HG03575 (cell line): Measurements from ENCODE around the gene FLOT1.

Source experiments
- ATAC-seq: cut with Tn5 transposase; IDR thresholded peaks from one replicate; pipeline ENCODE4 v1.9.1; 2021; ENCODE audit not compliant: unreplicated experiment, insufficient number of reproducible peaks, low FRiP score; ENCODE audit errors: extremely low read depth

Gene FLOT1

GRCh38 chr6:30686009-30686907 lies 56.2 kb downstream of the FLOT1 start, which contains the start of gene PPP1R18:
Gene PPP1R18 (minus strand): TSS chr6:30686645. CDS start chr6:30686018, 627 bp downstream.
- ATAC-seq = no peak

DNA sequence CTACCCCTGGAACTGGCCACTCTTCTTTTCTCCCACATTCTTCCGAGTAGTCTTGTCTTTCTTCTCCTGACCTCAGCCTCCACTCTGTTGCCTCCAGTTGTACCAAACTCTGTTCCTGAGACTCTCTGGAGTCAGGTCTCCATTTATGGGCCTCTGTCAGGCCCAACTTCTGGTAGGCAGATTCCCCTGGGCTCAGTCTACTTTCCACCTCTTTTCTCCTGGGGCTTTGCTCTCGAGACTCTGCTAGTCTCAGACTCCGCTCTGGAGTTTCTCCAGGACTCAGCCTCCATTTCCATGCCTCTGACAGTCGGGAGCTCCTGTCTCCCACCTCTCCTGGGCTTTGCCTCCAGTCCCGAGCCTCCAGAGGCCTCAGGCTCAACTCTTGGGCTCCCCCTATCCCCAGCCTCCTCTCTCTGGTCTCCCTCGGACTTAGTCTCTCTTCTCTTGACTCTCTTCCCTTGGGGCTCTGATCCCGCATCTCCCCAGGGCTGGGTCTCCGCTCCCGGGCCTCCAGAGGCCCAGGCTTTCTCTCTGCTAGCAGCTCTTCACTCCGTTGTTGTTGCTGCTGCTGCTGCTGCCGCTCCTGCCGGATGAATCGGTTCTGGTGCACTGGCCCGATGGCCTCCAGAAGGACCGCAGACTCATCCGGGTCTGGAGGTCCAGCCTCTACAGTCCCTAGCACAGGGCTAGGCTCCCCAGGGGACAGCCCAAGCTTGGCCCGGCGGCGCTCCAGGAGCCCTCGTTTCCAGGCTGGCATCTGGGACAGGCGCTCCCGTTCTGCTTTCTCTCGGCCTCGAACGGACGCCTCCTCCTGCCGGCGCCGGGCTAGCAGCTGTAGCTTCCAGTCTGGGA lies 57.1 kb downstream of the FLOT1 start:
- no peak for ATAC-seq

GRCh38 chr6:30684386-30685156 lies 57.9 kb downstream of the FLOT1 start:
- ATAC-seq = no peak

DNA sequence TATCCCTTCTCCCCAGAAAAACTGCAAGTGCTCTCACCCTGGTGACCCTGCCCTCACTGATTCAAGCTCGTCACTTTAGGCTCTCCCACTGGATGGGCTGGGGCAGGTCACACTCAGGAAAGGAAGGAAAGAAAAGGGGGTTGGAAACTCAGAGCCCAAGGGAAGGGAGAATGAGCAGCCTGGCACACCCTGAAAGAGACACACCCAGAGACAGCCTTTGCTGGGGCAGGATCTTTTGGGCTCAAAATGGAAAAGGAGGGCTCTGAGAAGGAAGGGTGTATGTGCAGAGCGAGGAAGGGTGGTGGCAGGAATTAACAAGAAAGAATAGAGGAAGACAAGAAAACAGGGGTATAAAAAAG lies 58.5 kb downstream of the FLOT1 start:
- ATAC-seq = no peak

DNA sequence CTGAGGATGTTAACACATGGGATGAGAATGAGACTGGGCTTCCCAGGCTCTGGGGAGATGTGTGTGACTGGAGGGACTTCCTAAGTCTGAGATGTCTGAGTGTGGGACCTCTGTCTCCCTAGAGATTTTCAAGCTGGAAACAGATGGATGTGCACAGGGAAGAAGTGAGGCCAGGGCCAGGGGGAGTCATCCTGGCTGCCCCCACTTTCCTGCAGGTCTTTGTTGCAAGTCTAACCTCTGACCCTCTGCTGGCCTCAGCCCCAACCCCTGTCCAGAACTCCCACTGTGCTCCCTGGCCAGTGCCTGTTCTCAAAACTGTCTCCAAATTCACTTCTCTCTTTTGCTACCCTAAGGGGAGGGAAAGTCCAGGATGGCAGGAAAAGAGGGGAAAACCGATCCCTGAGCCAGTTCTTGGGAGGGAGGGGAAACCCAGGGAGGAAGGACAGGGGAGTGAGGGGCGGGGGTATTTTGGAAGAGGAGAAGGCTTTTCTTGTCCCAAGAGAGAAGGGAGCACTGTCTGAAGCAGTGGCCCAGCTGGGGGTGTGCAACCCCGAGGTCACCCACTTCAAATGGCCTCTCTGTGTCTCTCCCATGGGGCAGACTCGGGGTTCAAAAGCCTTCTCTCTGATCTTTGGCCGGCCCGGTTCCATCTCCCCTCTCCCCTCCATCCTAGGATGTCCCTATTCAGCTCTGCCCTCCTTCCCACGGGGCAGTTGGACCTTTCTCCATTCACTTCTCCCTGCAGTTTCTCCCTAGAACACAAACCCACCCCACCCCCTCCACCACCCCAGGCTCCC lies 59.1 kb downstream of the FLOT1 start:
- no peak for ATAC-seq

DNA sequence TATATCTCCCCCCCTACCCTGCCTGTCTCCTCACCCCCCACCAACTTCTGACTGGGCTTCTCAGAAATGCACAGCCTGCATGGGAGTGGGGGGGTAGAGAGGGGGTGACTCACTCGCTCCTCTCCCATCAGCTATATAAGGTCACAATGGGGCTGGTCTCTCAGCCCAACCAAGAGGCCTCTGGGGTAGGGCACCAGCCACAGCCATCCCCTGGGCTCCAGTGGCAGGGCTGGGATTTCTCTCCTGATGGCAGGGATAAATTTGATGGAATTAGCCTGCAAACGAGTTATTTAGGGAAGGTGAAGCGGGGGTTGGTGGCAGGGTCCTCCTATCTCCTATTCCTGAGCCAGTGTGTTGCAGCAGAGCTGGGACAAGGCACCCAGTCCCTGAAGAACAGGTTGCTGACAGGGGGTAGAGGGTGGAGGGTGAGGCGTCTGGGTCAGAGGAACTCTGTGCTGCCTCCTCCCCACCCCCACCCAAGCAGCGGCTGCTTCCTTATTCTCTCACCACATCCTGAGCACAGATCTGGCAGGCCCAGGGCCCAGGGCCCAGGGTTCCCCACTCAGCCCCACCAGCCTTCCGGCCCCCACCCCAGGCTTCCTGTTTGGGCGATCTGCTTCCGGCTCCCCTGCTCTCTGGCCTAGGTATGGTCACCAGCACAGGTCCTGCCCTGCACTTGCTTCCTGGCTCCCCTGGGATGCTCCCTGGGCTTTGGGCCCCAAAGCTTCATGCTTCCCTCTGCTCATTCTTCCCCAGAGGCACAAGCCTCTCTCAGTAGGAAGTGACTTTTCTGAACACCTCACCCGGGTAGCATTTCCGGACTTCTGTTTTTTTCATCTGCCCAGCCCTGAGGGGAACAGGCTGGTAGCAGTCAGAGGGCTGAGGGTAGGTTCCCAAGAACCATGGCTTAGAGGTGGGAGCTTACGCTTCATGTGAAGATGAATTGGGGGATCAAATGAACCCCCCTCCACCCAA lies 60.1 kb downstream of the FLOT1 start:
- no peak for ATAC-seq

- no peak for ATAC-seq
Observed at GRCh38 chr6:30681766-30682142, 60.7 kb downstream of the FLOT1 start.

GRCh38 chr6:30679765-30680535 lies 62.5 kb downstream of the FLOT1 start:
- no peak for ATAC-seq

DNA sequence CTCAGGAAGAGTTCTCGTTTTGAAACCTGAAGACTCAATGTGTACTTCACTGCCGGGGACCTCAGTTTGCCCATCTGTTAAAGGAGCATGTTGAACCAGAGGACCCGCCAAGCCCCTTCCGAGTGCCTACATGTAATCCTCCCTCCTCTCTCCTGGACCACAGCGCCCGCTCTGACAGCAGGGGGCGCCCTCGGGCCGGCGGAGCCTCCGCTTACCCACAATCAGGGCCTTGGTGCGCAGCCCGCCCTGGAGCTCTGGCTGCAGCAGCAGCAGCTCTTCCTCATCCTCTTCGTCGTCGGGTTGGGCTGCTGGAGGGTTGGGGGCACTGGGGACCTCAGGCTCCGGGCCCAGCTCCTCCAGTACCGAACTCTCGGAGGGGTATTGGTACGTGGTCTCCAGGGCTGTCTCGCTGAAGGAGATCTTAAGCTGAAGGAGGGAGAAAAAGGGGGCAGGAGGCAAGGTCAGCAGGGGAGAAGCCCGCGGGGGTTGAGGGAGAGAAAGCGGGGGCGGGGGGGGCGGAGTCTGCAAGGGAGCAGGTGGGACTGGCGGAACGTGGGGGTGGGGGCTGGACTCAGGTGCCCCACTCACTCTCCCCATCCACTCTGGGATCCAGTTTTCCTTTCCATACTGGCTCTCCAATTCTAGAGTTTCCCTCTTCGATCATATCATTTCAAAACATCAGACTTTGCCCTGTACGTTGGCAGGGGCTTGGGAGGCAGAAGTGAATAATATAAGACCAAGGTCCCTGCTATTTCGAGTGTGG lies 63.3 kb downstream of the FLOT1 start:
- ATAC-seq = no peak
